A172 (cell line): Measurements from ENCODE around the gene GGTA1. TPM values are rescaled to one million over a fixed set of nuclear protein-coding genes. Genes with fewer than 3 reads are reported as not detected.

Source experiments
- DNase-seq: peaks from one replicate; pipeline ENCODE4 v3.0.0-alpha.2; 2015; ENCODE audit warnings: low spot score
- total RNA-seq: library from RNA; depleted of rRNA; stranded (reverse); fragments of >200 nt; shearing (Covaris generic); gene quantifications from 2 replicates; pipeline ENCODE4 v1.2.3, GENCODE V29; 2014

The GGTA1 gene
- total RNA-seq, 1 experiment from 2014 or later, result not detected

DNA sequence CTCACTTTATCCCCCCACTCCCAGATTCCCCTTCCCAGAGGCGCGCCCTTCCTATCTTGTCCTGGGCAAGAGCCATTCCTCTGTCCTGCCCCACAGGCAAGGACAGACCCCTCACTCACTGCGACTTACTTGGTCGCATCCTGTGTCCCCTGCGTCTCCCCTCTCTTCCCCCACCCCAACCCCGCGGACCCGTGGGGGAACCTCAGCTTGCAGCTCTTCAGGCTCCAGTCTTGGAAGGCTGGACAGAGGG, 542 bp downstream of the GGTA1 start:
- no peak for DNase-seq

DNA sequence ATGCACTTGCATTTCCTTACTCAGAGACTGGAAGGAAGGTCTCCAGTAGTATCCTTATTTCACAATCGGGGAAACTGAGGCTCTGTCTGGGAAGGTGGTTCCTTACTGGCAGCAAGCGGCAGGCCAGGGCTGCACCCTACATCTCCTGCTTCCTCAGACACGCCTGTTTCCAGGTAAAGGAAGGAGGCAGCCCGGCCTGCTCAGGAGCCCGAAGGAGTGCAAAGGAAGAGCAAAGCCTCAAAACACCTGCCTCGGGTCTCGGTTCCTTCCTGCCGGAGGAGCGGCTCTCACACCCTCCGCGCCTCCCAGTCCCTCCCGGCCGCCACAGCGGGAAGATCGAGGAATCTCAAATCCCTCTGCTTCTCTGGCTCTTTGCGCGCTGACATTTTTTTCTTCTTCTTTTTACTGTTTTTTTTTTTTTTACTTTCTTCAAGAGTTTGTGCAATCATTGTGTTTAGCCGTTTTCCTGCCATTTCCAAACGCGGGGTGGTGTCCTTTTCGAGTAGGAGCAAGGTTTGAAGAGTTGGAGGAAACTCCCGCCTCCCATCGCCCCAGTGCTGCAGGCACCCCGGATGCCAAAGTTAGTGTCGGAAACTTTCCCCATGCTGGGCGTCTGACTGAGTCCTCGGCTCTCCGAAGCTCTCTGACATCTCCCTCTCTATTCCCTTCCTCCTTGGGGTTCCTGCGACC, 1.0 kb downstream of the GGTA1 start:
- no peak for DNase-seq

DNA sequence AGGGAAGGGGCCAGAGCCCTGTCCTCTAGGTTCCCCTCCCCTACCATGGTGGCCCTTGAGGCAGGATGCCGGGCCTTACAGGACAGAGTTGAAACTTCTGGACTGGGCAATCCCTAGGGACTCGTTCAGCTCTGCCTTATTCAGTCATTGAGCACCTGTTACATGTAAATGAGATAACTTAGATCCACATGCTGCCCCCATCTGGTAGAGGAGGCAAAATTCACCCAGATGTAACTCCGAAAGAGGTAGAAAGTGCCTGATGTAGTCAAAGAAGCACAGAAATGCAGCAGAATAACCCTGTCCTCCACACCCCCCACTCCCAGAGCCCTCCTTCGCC, 1.5 kb downstream of the GGTA1 start:
- peak; percentile 85 for DNase-seq

DNA sequence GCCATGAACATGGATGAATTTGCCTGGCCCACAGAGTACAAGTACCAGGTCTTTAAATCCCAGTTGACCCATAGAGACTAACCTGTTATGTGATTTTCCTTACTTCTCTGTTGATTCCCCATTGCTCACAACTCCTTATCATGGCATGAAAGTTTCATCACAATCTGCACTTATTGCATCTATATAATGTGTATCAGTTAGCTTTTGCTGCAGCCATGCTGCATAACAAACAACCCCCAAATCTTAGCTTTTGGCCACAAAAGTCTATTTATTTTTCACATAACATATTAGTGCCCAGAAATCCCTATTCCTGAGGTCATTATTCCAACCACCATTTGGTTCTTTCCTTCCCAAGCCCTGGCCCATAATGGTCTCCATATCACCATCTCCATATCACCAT, 3.7 kb downstream of the GGTA1 start:
- DNase-seq, result no peak

DNA sequence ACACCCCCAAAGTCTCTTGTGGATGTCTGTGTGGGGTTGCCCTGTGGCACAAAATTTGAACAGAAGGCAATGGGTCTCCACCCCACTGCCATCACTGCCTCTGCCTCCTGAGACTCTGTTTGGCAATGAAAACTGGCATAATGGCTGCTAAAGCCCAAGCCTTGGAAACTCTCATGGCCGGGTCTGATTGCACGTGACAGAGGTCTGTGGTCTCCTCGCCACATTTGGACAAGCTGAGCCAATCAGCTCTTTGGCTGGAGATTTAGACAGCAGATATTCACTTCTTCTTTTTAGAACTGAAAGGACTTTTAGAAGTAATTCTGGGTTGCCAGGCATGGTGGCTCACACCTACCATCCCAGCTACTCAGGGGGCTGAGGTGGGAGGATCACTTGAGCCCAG, 5.5 kb downstream of the GGTA1 start:
- no peak for DNase-seq

DNA sequence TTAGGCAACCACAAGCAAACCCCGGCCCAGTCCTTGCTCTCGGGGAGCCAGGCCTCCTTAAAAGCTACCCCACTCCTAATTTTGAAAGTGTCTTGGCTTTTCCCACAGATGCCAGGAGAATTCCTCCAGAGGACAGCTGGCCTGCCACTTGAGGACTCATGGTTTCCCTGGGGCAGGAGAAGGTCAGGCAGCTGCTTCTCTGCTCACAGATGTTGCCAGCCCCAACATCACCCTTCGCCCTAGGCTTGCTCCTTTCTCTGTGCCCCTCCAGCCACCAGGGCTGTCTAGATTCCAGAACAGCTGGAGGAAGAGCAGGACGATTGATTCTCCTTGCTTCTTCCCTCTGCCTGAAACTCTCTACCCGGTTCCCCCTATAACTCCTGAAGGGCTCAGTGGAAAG, 8.5 kb downstream of the GGTA1 start:
- no peak for DNase-seq

DNA sequence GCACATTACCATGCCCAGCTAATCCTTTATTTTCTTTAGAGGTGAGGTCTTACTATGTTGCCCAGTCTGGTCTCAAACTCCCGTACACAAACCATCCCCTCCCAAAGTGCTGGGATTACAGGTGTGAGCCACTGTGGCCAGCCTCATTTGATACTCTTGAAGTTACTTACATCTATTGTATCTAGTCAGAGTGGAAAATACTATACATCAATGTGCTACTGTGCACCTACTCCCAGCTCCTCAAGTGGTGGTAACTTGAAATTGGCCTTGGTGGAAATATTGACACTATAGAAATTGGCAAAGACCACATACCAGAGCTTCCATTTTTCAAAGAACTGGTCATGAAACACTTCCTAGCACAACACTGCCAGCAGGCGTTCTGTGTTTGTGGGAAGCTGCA, 10.3 kb downstream of the GGTA1 start:
- DNase-seq, result no peak

DNA sequence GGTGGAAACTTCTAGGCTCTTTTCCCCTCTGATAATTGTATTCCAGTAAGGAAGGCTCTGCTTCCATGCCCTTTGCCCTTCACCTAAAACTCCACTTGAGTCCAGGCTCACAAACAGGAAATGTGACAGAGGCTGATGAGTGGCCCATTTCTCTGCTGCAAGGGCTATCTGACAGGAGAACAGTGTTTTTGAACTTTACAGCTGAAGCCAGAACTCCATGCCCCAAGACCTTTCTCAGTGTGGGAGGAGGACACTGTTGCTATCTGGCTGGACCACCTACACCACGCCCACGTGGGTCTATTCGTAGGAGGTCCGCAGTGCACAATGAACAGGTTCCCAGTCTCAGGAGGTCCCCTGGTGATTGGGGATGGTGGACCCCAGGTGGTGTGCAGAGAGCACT, 13.6 kb downstream of the GGTA1 start:
- no peak for DNase-seq

DNA sequence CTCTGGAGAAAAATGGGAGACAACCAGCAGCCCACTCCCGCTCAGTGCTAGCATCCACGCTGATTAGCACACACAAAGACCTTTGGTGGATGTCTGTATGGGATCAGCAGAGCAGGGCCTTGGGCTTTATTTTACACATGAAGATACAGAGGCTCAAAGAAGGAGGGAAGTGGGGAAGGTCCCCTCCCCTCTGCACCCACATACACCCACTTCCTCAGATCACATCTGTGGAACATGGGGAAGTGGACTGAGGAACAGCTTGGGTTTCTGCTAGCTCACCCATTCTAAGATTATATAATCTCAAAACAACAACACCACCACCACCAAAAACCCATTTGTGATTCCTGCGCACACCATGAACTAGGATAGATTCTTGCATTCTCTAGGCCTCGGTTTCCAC, 14.0 kb downstream of the GGTA1 start:
- DNase-seq, result no peak

DNA sequence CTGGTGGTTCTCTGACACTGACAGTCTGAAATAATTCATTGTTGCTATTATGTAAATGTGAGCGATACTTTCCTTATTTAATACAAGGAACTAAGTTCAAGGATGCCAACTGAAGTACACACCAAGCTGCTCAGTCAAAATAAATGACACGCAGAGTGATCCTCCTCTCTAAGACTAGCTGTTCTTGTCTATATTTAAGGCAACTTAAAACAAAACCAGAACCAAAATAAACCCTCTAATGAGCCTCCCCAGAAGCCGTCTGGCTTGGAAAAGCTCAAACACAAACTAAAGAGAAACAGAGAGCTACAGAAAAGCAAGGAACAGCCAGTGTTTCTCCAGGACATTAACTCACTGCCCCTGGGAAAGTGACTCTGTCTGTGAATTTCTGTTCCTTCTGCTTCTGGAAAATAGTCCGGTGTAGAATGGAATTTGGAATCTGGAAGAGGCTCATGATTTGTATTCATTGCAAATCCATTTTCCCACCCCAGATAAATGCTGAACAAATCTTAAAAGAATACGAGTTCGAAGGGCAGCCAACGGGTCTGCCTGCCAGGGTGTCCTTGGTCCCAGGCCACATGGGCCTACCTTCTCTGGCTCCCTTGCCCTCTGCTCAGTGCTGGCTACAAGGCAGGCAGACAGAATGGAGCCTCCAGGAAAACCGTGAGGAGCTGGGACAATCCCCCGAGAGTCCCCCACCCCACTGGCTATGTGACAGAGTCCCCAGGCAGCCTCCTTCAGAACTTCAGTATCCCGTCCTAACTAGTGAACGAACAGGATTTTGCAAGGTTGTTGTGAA, 14.8 kb downstream of the GGTA1 start:
- no peak for DNase-seq

DNA sequence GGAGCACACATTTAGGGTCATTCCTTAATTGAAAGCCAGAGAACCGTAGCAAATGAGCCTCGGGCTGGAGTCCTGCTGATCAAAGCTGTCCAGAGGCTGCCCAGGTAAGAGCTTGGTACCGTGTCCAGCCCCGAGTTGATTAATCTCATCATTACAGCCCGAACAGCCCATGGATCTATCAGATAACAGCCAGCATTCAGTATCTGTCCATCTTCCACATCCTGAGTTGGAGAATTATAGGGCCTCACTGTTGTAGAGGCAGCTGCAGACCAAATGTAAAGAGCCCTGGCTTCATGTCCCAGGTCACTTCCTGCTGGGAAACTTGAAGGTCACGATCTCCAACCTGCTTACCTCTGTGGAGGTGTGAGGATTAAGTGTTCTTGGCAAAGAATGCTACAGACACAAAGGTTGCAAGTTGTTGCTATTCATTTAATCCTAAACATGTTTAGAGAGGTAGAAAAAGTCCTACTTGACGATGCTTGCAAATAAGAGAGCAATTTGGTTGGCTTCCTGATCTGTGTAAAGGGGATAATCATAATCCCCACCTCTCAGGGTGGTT, 16.1 kb downstream of the GGTA1 start:
- DNase-seq, result no peak

DNA sequence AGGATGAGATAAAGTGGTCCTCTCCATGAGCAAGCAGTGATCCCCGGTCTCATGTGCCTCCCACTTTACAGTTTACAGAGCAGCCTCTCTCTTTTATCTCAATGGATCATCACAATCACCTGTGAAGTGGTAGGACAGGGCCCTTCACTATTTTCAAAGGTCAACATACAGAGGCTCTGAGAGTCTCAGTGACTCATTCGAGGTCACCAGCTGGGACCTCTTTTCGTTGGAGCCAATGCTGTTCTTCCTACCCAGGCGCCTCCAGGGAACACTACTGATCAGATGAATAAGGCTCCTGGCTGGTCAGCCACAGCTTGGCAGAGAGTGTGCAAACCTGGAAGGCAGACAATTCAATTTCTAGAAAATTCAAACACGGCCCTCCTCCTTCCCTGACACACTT, 16.6 kb downstream of the GGTA1 start:
- DNase-seq, result no peak

DNA sequence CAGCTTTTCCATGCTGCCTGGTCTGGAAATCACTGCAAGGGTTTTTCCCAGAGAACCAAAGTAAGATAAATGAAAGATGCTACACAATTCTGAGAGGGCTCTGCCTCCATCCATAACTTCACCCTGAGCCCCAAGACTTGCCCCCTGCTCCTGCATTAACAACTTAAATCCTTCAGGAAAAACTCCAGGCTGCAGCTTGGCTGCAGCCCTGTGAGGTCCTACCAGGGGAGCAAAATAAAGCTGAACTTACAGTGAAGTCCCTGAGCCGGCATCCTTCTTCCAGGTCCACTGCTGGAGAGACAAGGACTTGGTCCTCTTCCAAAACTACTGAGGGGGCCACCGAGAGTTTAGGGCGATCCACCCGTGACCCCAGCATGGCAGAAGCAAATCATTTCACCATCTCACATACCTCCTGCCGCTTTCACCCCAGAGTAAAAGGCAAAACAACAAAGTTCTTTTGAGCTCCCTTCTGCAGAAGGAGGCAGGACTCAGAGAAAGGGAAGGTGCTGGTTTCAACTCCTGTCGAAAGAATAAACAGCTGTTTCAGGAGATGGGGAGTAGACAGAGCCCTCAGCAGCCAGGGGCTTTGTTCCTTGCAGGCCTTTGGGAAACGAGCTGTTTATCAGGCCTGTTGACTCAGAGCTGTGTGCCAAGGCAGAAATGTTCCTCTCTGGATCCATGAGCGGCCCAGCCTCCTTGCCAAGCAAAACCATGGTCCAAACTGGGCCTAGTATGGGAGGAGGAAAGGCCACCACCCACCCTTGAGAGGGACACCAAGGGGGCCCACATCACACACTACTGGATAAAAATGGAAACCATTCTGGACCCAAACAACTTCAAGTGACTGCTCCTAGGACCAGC, 20.6 kb downstream of the GGTA1 start:
- no peak for DNase-seq

DNA sequence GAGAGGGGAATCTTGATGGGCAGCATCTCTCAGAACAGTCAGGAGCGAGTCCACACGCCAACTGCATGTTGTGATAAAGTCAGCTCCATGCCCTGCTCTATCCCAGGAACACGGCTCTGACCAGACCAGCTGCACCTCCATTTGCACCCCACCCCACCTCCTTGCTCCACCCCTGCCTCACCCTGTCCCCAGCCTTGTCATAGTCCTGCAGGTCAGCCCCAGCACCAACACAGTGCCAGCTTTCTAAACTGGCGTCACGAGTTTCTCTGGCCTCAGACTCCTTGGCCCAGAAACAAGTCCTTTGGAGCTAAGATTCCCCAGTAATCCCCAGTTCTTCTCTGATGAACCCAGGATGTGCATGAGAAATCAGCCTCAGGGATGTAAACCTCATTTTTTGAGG, 23.5 kb downstream of the GGTA1 start:
- DNase-seq, result no peak

DNA sequence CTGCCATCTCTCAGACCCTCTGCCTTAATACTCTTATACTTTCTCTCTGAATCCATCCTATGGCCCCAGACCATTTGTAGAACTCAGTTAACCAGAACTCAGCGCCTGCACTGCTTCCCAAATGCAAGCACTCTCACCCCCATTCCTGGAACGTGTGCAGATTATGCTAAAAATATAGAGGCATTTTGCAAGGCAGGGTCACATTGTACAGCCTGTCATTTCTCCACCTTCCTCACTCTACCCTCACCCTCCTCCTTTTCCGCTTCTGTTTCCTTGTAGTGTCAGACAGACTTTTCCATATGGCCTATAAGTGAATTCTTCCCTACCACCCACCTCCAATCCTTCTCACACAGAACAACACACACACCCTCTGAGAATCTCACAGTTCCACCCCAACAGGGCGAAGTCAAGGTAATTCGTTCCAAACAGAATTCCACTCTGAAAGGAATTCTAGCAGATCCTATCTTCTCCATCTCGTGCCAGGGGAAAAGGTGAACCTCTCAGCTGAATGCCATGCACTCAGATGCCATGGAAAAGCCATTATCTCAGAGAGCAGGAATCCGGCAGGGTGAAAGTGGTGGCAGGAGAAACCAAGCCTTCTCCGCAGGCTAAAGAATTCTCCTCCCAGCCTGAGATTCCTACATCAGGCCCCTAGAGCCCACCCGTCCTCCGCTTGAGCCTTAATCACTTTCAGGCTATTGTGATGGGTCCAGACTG, 25.3 kb downstream of the GGTA1 start:
- no peak for DNase-seq

DNA sequence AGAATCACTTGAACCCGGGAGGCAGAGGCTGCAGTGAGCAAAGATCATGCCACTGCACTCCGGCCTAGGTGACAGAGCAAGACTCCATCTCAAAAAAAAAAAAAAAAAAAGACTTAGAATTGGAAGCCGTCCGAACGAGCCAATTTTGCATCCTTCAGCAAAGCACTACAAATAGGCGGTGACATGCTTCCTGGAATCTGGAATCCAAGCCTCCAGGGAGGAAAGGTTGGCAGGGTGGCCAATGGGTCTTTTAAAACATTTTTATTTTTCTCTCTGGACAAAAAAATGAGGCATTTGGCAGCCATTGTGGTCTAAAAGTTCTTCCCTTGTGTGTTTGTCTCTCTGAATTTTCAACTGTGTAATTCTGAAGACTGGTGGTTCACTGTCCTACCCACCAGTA, 26.4 kb downstream of the GGTA1 start:
- no peak for DNase-seq

DNA sequence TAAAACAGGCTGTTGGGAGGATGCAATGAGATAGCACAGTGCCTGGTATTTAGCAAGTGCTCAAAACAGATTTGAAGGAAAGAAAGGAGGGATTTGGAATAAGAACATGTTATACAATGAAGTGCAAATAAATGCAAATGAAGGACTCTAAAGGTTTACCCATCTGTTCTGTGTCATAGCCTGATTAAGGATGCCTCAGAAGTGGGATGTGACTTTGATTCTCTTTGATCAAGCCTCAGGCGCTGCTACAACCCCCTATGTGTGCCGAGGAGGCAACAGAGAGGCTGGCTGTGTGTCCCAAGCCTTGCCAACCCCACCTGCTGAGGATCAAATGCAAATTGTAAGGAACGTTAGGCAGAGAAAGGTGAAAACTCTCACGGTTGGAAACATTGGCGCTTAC, 27.2 kb downstream of the GGTA1 start:
- DNase-seq, result no peak

DNA sequence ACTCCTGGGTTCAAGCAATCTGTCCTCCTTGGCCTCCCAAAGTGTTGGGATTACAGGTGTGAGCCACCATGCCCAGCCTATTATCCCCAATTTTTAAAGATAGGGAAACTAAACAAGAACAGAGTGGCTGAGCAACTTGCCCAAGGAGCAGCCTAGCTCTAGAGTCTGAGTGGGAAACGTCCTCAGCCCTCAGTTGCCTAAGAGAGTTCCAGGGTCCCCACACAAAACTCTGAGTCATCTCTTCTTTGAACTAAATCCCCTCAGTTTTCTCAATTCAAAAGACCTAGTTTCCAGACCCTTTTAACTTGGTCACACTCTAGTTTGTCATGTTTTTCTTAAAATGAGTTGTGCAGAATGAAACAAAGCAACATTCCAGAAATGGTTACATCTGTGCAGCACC, 33.5 kb downstream of the GGTA1 start:
- DNase-seq, result no peak

DNA sequence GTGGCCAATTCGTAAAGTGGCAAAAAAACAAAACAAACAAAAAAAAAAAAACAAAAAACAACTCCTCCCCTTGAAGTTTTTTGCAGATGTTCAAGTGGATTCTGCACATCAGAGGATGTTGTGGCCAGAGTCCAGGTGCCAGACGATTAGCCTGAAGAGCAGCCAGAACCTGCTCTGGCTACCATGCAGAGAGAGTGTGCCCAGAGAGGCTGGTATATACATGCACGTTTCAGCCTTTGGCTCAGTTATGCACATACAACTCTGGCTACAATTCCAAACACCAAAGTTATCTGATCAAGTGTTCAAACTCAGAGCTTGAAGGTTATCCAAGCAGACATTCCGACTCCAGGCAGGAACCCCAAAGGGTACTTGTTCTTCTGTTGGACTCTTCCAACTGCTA, 34.7 kb downstream of the GGTA1 start:
- no peak for DNase-seq

DNA sequence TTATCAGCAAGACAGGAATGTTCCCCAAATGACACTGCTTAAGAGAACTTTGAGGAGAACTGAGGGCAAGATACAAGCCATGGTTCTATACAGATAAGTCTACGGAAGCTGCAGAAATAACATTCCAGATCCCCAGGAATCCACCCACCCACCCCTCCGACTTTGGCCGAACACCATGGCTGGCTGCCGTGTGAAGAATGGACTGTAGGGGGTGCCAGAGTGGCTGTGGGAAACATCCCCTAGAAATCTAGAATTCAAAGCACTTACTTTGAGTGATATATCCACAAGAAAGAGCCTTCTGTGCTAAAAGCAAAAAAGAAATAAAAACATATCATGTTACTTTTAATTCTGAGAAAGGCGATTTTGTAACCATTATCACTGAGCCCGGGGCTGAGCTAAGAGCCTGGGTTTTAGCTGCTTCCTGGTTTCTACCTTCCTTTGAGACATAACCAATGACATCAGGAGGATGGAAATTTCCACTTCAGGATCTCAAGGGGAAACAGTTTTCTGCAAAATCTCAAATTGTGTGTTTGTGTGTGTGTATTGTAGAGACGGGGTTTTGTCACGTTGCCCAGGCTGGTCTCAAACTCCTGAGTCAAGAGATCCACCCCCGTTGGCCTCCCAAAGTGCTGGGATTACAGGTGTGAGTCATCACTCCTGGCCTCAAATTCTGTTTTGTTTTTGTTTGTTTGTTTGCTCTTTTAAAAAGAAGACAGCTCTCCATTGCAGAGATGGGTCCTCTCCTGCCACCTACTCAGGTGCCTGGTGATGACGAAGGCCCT, 36.4 kb downstream of the GGTA1 start:
- DNase-seq, result no peak

DNA sequence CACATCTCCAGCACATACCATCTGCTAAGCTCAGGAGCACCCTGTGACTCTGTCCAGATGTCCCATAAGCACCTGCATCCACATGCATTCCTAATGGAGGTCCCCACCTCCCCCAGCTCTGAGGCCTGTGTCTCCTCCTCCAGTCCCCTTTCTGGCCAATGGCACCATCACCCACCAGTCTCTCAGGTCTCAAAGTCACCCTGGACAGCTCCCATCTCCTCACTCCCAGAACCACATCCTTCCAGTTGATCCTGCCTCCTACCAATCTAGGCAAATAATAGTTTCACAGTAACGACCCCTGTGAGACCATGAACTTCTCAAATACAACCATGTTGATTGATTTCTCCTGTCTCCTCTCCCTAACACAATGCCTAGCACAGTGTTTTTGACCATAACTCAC, 40.1 kb downstream of the GGTA1 start:
- DNase-seq, result no peak
